ENCODE results near the gene MS4A6A. TPM values are rescaled to one million over a fixed set of nuclear protein-coding genes. Genes with fewer than 3 reads are reported as not detected.
"Not testable (repeated sequence)": the region's sequence is repeated elsewhere in the genome, so short reads cannot be mapped to it uniquely, and the experiment has no call there.

Gene MS4A6A
- total and polyA plus RNA-seq, 2 donors (not counting 3 experiments of a cell fraction or from before 2014, with no cell fraction given), result 2.7 to 5.0 TPM

GRCh38 chr11:60152727-60153126, 30.2 kb downstream of the MS4A6A start:
- POLR2A ChIA-PET; H3K4me2 ChIP-seq (ENCODE audit: insufficient read depth, low read length); H3K27me3 ChIP-seq (ENCODE audit: control insufficient read depth in 2 of 2, insufficient read depth in 2 of 2, low read length in 2 of 2); H3K4me1 ChIP-seq (ENCODE audit: control insufficient read depth, extremely low read depth, insufficient read depth, low read length); H3K27ac ChIP-seq (ENCODE audit: insufficient read depth, low read depth, low read length); H4K20me1 ChIP-seq (replicated peaks; ENCODE audit: control insufficient read depth, extremely low read depth, insufficient read depth, low read length); FAIRE-seq; H3K9ac ChIP-seq (replicated peaks; ENCODE audit: extremely low read depth, insufficient read depth, low read length); H3K36me3 ChIP-seq (ENCODE audit: control insufficient read depth in 2 of 2, extremely low read depth in 1 of 2, insufficient read depth in 2 of 2, low read length in 2 of 2); H3K79me2 ChIP-seq (ENCODE audit: control insufficient read depth, insufficient read depth, low read length); H3K4me3 ChIP-seq (replicated peaks in 1 of 3; ENCODE audit: insufficient read depth in 1 of 3, low read depth in 1 of 3, low read length in 3 of 3); DNase-seq (ENCODE audit: low read depth, low spot score); intact Hi-C loops (cut with micrococcal nuclease); H3K9me1 ChIP-seq (replicated peaks; ENCODE audit: control insufficient read depth, extremely low read depth, insufficient read depth, low read length); H3K9me3 ChIP-seq (replicated peaks; ENCODE audit: control insufficient read depth, insufficient read depth, low read length); H2AFZ ChIP-seq (ENCODE audit: low read depth, low read length); BruUV-seq (replicated peaks); dilution Hi-C loops (cut with MboI; ENCODE audit: extremely low pct_ligation_motif_present, low sequenced_read_pairs); CTCF ChIA-PET: not testable (repeated sequence)

- Histone ChIP-seq H3K27ac (ENCODE audit: insufficient read depth, low read depth, low read length) (no peak overlapping the region), H3K4me1 (ENCODE audit: control insufficient read depth, extremely low read depth, insufficient read depth, low read length) (no peaks in the 10 kb centered on the region), H4K20me1 (replicated peaks; ENCODE audit: control insufficient read depth, extremely low read depth, insufficient read depth, low read length) (no peaks in the 10 kb centered on the region), H3K27me3 (ENCODE audit: control insufficient read depth in 2 of 2, insufficient read depth in 2 of 2, low read length in 2 of 2) (no peaks in the 10 kb centered on the region), H3K4me3 (replicated peaks in 1 of 3; ENCODE audit: insufficient read depth in 1 of 3, low read depth in 1 of 3, low read length in 3 of 3) (no peak overlapping the region), H3K9ac (replicated peaks; ENCODE audit: extremely low read depth, insufficient read depth, low read length) (no peak overlapping the region), H3K9me1 (replicated peaks; ENCODE audit: control insufficient read depth, extremely low read depth, insufficient read depth, low read length) (no peaks in the 10 kb centered on the region), H3K36me3 (ENCODE audit: control insufficient read depth in 2 of 2, extremely low read depth in 1 of 2, insufficient read depth in 2 of 2, low read length in 2 of 2) (no peaks in the 10 kb centered on the region), H3K79me2 (ENCODE audit: control insufficient read depth, insufficient read depth, low read length) (no peaks in the 10 kb centered on the region), H3K4me2 (ENCODE audit: insufficient read depth, low read length) (no peak overlapping the region), H3K9me3 (replicated peaks; ENCODE audit: control insufficient read depth, insufficient read depth, low read length) (no peaks in the 10 kb centered on the region), H2AFZ (ENCODE audit: low read depth, low read length) (no peak overlapping the region)
- ChIA-PET POLR2A (no interaction called here), CTCF (no interaction called here)
- BruUV-seq (replicated peaks), result no TSS peak
- intact Hi-C loops (cut with micrococcal nuclease), result no loop called here
- FAIRE-seq, result no peak
- no peak for TF ChIP-seq POLR2AphosphoS5 (IDR thresholded peaks at IDR 0.05; ENCODE audit: insufficient read depth, low read depth, low read length)
- TF ChIP-seq GATA2 (IDR thresholded peaks at IDR 0.05; ENCODE audit: insufficient read depth, insufficient read length, low read depth, low read length), result no peak
- TF ChIP-seq JUN (IDR thresholded peaks at IDR 0.05; ENCODE audit: borderline replicate concordance, insufficient read depth, insufficient read length, low read depth), result no peak
- no peak for TF ChIP-seq EZH2 (IDR thresholded peaks at IDR 0.05; ENCODE audit: borderline replicate concordance, low read depth, low read length, severe bottlenecking)
- no peak for TF ChIP-seq POLR2A (IDR thresholded peaks at IDR 0.05; ENCODE audit: low read depth, low read length)
- TF ChIP-seq CTCF (IDR thresholded peaks at IDR 0.05; ENCODE audit: extremely low read depth in 1 of 2, insufficient read depth in 1 of 2, low read depth in 1 of 2, low read length in 2 of 2), result no peak
- TF ChIP-seq MAX (IDR thresholded peaks at IDR 0.05; ENCODE audit: insufficient read depth, insufficient read length), result no peak
- TF ChIP-seq MYC (IDR thresholded peaks at IDR 0.05; ENCODE audit: low read depth, low read length), result no peak
- no peak for TF ChIP-seq FOS (IDR thresholded peaks at IDR 0.05; ENCODE audit: borderline replicate concordance, insufficient read depth, low read length)
- dilution Hi-C loops (cut with MboI; ENCODE audit: extremely low pct_ligation_motif_present, low sequenced_read_pairs), result no loop called here
- DNase-seq (ENCODE audit: low read depth, low spot score), result no peak
Measured at GRCh38 chr11:60150279-60150678, 32.6 kb downstream of the MS4A6A start.

Measured in endothelial cell of umbilical vein (primary cell).